Stomach (tissue), 9 donors: ENCODE measurements around the gene NME8. TPM values are rescaled to one million over a fixed set of nuclear protein-coding genes. Genes with fewer than 3 reads are reported as not detected.

ENCODE experiments used
- DNase-seq, 2 donors: peaks; one replicate each; pipeline versions ENCODE4 v3.0.0 to v3.0.0-alpha.2; 2013 to 2019
- H3K27ac ChIP-seq, 5 donors: fragments of 200-600 bp in 4 of 5; sonication (generic) in 4 of 5; one replicate each; pipeline ENCODE4 v1.5.1; 2013 to 2019; ENCODE audit warnings: mild to moderate bottlenecking in 1 of 5, moderate library complexity in 1 of 5
- H3K27me3 ChIP-seq, 3 donors: fragments of 200-600 bp; sonication (generic); one replicate each; pipeline ENCODE4 v1.5.1; 2017 to 2019; ENCODE audit warnings: mixed run types in 1 of 3
- H3K36me3 ChIP-seq, 4 donors: fragments of 200-600 bp; sonication (generic); 1 replicate in 3 of 4; 2 replicates in 1 of 4; pipeline ENCODE4 v1.5.1; 2016 to 2019
- H3K4me1 ChIP-seq, 4 donors: fragments of 200-600 bp; sonication (generic); one replicate each; pipeline ENCODE4 v1.5.1; 2016 to 2019
- H3K4me3 ChIP-seq, 4 donors: fragments of 200-600 bp; sonication (generic) in 3 of 4; one replicate each; pipeline ENCODE4 v1.5.1; 2016 to 2019; ENCODE audit warnings: mild to moderate bottlenecking in 1 of 4
- H3K9me3 ChIP-seq, 4 donors: fragments of 200-600 bp; sonication (generic); one replicate each; pipeline ENCODE4 v1.5.1; 2016 to 2019
- CTCF ChIP-seq, 7 experiments: fragments of 450-650 bp in 4 of 7; fragments of 200-600 bp in 3 of 7; sonication (generic) in 3 of 7; IDR thresholded peaks; one replicate each; pipeline ENCODE4 v1.5.1; 2016 to 2019; ENCODE audit warnings: antibody characterized with exemption in 7 of 7, control low read depth in 2 of 7, mild to moderate bottlenecking in 1 of 7
- EP300 ChIP-seq: sonication (generic); formaldehyde crosslinking; IDR thresholded peaks from one replicate; pipeline ENCODE4 v1.6.1; 2017; ENCODE audit warnings: antibody characterized with exemption
- POLR2A ChIP-seq, 4 donors: fragments of 450-650 bp; IDR thresholded peaks; one replicate each; pipeline ENCODE4 v1.6.1; 2016; ENCODE audit warnings: antibody characterized with exemption in 4 of 4, control low read depth in 2 of 4, mild to moderate bottlenecking in 1 of 4, moderate library complexity in 1 of 4
- POLR2AphosphoS5 ChIP-seq, 3 donors: sonication (generic); formaldehyde crosslinking; IDR thresholded peaks; one replicate each; pipeline ENCODE4 v1.6.1; 2016; ENCODE audit warnings: antibody characterized with exemption in 3 of 3
- WGBS, 5 donors: extraction: QIAGEN DNeasy Blood & Tissue Kit in 3 of 5; methylation state at CpG; one replicate each; pipeline versions ENCODE4 v1.1.5 to v1.1.7; 2013 to 2018; 5-methylcytosine and 5-hydroxymethylcytosine counted together
- intact Hi-C: fragments of 100-400 bp; cut with DNase I; formaldehyde crosslinking; loops from one replicate; pipeline ENCODE4 v1.15.1; 2023; ENCODE audit warnings: low total_unique reads
- polyA plus RNA-seq, 3 donors: library from polyadenylated mRNA; stranded (reverse); fragments of 200-250 nt; gene quantifications; one replicate each; pipeline ENCODE4 v1.2.3, GENCODE V29; 2013
- total RNA-seq, 5 donors: library from RNA; depleted of rRNA; stranded (reverse); fragments of >200 nt; gene quantifications; one replicate each; pipeline versions ENCODE4 v1.1.0 to v1.2.3, GENCODE V29; 2014 to 2016
- donor health status: healthy with polysubstance abuse.
- donor health status: Bipolar disorder and iron deficiency.
- donor health status: healthy.

NME8 gene
- total and polyA plus RNA-seq, 8 donors = 0.31 to 14.8 TPM; not detected in 6

DNA sequence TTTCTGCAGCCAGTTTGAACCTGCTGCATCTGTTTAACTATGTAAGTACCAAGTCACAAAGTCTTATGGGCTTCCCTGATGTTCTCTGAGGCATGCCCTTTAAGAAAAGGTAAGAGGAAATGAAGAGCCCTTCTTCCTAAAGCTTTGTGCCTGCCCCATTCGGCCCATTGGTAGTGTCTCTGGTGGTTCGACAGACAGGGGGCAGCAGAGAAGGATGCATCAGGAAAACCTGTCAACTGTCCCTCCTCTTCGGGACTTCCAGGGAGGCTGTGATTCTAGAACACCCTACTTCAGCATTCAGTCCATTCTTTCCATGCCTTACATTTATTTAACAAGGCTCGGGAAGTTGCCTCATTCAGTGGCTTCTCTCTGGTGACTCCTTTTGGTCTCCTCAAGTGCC, 70.1 kb downstream of the NME8 start:
- WGBS, 5 donors = 52 to 78% (median 59%) methylated on average over 4 of the region's 4 CpGs
- intact Hi-C loops = loop anchor here (10.0 kb wide), 1 partner anchor 186 kb away; no protein-coding TSS in a partner anchor
- DNase-seq = no peak
- Histone ChIP-seq H3K36me3 (no peaks in the 10 kb centered on the region), H3K4me3 (no peak overlapping the region), H3K9me3 (no peaks in the 10 kb centered on the region), H3K4me1 (peaks cover 0 to 43% (median 32%) of the 10 kb centered on the region in 4 donors), H3K27ac (no peak overlapping the region), H3K27me3 (peaks cover 0 to 61% (median 21%) of the 10 kb centered on the region in 3 donors)
- TF ChIP-seq POLR2AphosphoS5 (IDR thresholded peaks at IDR 0.05) (no peak), CTCF (IDR thresholded peaks at IDR 0.05) (no peak), EP300 (no peak), POLR2A (IDR thresholded peaks at IDR 0.05) (no peak)

DNA sequence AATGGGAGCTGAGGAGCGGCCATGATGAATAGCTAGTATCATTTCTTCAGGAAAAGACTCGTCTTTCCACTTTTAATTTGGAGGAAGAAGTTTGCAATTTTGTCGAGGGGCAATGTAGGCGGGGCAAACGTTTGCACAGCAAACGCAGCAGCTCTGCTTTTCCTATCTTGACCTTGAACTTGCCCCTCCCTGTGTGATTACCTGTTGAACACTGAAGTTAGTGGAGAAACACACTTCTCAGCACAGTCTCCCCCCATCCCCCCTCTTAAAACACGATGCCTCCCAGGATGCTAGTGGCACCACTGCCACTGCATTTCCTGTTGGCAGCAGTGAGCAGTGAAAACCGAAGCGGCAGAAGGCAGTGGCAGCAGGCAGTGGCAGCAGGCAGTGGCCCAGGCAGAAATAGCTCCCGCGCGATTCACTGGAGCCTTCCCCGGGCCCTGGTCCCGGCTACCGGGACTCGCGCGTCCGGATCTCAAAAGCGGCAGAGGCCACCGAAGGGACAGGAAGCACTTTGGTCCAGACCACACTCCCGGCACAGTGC, 72.0 kb downstream of the NME8 start, which contains the start of gene EPDR1:
TSS of gene EPDR1 (plus strand) at position 336 of the 544 bp plus-strand sequence. CDS start 300 bp downstream, outside the sequence.
- TF ChIP-seq POLR2A (IDR thresholded peaks at IDR 0.05) = no peak
- TF ChIP-seq CTCF (IDR thresholded peaks at IDR 0.05) = peak in 1 of 7 experiments; percentile 17
- Histone ChIP-seq H3K27ac (peak within 1 kb of the TSS; percentile 23 to 82 (median 74)), H3K27me3 (peaks cover 0 to 59% (median 21%) of the 10 kb centered on the region in 3 donors), H3K36me3 (no peaks in the 10 kb centered on the region), H3K9me3 (peaks cover 3 to 6% (median 4%) of the 10 kb centered on the region in 4 donors), H3K4me3 (peak within 1 kb of the TSS; percentile 54 to 76 (median 64)), H3K4me1 (peaks cover 0 to 42% (median 32%) of the 10 kb centered on the region in 4 donors)
- intact Hi-C loops = no loop called here
- peak in 1 of 2 donors; percentile 85 for DNase-seq
- WGBS, 5 donors = 11 to 31% (median 14%) methylated on average over 8 to 22 of the region's 22 CpGs

GRCh38 chr7:37920849-37921805, 72.7 kb downstream of the NME8 start:
- H3K36me3 ChIP-seq = no peaks in the 10 kb centered on the region
- WGBS, 5 donors = 1 to 5% (median 4%) methylated on average over 13 to 63 of the region's 63 CpGs
- TF ChIP-seq POLR2A (IDR thresholded peaks at IDR 0.05) (no peak), CTCF (IDR thresholded peaks at IDR 0.05) (no peak), POLR2AphosphoS5 (IDR thresholded peaks at IDR 0.05) (no peak), EP300 (no peak)
- peak in 1 of 2 donors; percentile 63 for DNase-seq
- H3K4me3 ChIP-seq = peak overlapping the region; percentile 54 to 76 (median 64)
- peaks cover 6 to 13% (median 9%) of the 10 kb centered on the region in 4 donors for H3K9me3 ChIP-seq
- peak overlapping the region; percentile 23 to 82 (median 74) for H3K27ac ChIP-seq
- intact Hi-C loops = no loop called here
- H3K4me1 ChIP-seq = peaks cover 0 to 35% (median 25%) of the 10 kb centered on the region in 4 donors
- peaks cover 0 to 52% (median 15%) of the 10 kb centered on the region in 3 donors for H3K27me3 ChIP-seq

DNA sequence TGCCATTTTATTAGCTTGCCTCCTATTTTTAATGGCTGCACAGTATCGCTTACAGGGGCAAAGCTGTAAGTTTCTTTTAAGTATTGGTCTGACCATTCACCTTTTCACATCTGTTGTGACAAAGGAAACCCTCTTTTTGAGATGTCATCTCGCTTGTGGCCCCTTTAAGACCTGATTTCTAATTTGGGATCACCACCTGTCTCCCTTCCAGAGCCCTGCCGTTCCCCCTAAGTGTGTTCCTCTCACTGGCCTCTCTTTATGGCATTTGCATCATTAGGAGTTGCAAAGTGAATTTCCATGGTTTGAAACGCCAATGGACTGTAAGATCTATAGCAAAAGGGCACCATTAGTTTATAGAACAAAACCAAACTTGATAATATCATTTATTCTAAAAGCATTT, 73.5 kb downstream of the NME8 start:
- TF ChIP-seq CTCF (IDR thresholded peaks at IDR 0.05) (no peak), POLR2A (IDR thresholded peaks at IDR 0.05) (no peak), POLR2AphosphoS5 (IDR thresholded peaks at IDR 0.05) (no peak), EP300 (no peak)
- Histone ChIP-seq H3K4me3 (peak overlapping the region in 1 of 4 donors; percentile 76), H3K4me1 (peaks cover 0 to 27% (median 18%) of the 10 kb centered on the region in 4 donors), H3K27me3 (peaks cover 0 to 44% (median 8%) of the 10 kb centered on the region in 3 donors), H3K9me3 (peaks cover 6 to 16% (median 12%) of the 10 kb centered on the region in 4 donors), H3K36me3 (no peaks in the 10 kb centered on the region), H3K27ac (no peak overlapping the region)
- no peak for DNase-seq
- intact Hi-C loops = no loop called here
- WGBS, 5 donors = 63 to 72% (median 64%) methylated on average over 4 of the region's 4 CpGs
